SK-N-SH treated with all-trans-retinoic acid at 6 μM for 48 hours (cell line): ENCODE data around the gene LRRTM3.

Source experiments
- ARNTL ChIP-seq: fragments of 450-650 bp; formaldehyde crosslinking; IDR thresholded peaks from 2 replicates; pipeline ENCODE4 v1.5.0; 2020; ENCODE audit warnings: low read depth, mild to moderate bottlenecking, moderate library complexity, borderline replicate concordance
- BACH2 ChIP-seq: fragments of 250-450 bp; sonication (Bioruptor Pico); IDR thresholded peaks from 2 replicates; pipeline ENCODE4 v1.9.0; 2021; ENCODE audit warnings: mild to moderate bottlenecking, borderline replicate concordance
- OSR1 ChIP-seq: fragments of 250-450 bp; sonication (Bioruptor Pico); IDR thresholded peaks from 2 replicates; pipeline ENCODE4 v1.8.0; 2022; ENCODE audit warnings: moderate library complexity, mild to moderate bottlenecking, inconsistent platforms
- PATZ1 ChIP-seq: fragments of 250-450 bp; sonication (Bioruptor Pico); IDR thresholded peaks from 2 replicates; pipeline ENCODE4 v1.8.0; 2020; ENCODE audit warnings: mild to moderate bottlenecking, moderate library complexity, borderline replicate concordance
- POU6F1 ChIP-seq: fragments of 250-450 bp; sonication (Bioruptor Pico); IDR thresholded peaks from 2 replicates; pipeline ENCODE4 v1.8.0; 2021; ENCODE audit warnings: low read depth, mild to moderate bottlenecking, moderate library complexity, borderline replicate concordance
- RARB ChIP-seq: fragments of 250-450 bp; sonication (Bioruptor Pico); IDR thresholded peaks from 2 replicates; pipeline ENCODE4 v1.8.0; 2021; ENCODE audit warnings: mild to moderate bottlenecking, moderate library complexity
- TCF4 ChIP-seq: fragments of 250-450 bp; sonication (Bioruptor Pico); IDR thresholded peaks from 2 replicates; pipeline ENCODE4 v1.8.0; 2021; ENCODE audit warnings: mild to moderate bottlenecking, moderate library complexity, borderline replicate concordance
- ZC3H10 ChIP-seq: fragments of 250-450 bp; sonication (Bioruptor Pico); IDR thresholded peaks from 2 replicates; pipeline ENCODE4 v1.5.1; 2021; ENCODE audit warnings: mild to moderate bottlenecking, moderate library complexity
- ZFP30 ChIP-seq: fragments of 450-650 bp; formaldehyde crosslinking; IDR thresholded peaks from 2 replicates; pipeline ENCODE4 v1.5.0; 2022; ENCODE audit warnings: mild to moderate bottlenecking, moderate library complexity

- TF ChIP-seq POU6F1, result no peak
- TF ChIP-seq TCF4 (CRISPR knock-in tag), result no peak
- no peak for TF ChIP-seq ARNTL (CRISPR knock-in tag)
- no peak for TF ChIP-seq ZFP30
- no peak for TF ChIP-seq BACH2 (CRISPR knock-in tag)
- no peak for TF ChIP-seq ZC3H10 (CRISPR knock-in tag)
- no peak for TF ChIP-seq OSR1
- no peak for TF ChIP-seq RARB (CRISPR knock-in tag)
- TF ChIP-seq PATZ1 (CRISPR knock-in tag), result no peak
Observed at GRCh38 chr10:66881814-66882213, 44.0 kb upstream of the LRRTM3 start.
